ENCODE data around the gene MOBP.

DNA sequence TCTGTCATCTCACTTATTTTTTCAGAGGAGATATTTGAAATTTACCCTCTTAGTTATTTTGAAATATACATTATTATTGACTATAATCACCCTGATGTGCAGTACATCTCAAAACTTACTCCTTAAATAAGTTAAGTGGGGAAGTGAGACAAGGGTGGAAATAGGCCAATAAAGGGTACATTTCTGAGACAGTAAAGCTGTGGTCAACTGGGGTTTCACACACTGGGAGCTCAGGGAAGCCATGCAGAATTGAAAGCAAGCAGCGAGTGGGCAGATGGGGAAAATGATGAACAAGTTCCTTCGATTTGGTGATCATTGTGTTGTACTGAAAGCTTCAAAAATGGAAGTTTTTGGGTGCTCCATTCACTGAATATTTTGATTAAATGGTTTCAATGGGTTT lies 21.6 kb upstream of the MOBP start:
- TF ChIP-seq, protein P1, sequence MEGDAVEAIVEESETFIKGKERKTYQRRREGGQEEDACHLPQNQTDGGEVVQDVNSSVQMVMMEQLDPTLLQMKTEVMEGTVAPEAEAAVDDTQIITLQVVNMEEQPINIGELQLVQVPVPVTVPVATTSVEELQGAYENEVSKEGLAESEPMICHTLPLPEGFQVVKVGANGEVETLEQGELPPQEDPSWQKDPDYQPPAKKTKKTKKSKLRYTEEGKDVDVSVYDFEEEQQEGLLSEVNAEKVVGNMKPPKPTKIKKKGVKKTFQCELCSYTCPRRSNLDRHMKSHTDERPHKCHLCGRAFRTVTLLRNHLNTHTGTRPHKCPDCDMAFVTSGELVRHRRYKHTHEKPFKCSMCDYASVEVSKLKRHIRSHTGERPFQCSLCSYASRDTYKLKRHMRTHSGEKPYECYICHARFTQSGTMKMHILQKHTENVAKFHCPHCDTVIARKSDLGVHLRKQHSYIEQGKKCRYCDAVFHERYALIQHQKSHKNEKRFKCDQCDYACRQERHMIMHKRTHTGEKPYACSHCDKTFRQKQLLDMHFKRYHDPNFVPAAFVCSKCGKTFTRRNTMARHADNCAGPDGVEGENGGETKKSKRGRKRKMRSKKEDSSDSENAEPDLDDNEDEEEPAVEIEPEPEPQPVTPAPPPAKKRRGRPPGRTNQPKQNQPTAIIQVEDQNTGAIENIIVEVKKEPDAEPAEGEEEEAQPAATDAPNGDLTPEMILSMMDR (conservative IDR thresholded peaks at IDR 0.05; ENCODE audit: low read depth, low read length): no peak
- no peak for TF ChIP-seq EZH2 (IDR thresholded peaks at IDR 0.05; ENCODE audit: low read length, unreplicated experiment)

Data from PC-3 (cell line).